Measurements from ENCODE around the gene DNAJB13.
A peak's percentile ranks its signal among the peaks of the same experiment; 100 is the strongest.

Gene DNAJB13

GRCh38 chr11:74008373-74009229 is 57.8 kb downstream of the DNAJB13 start, which contains the start of gene UCP3:
UCP3 (minus strand) TSS chr11:74009085; CDS start chr11:74007042, 2,043 bp downstream.
- Histone ChIP-seq H3K27ac (peak within 1 kb of the TSS in 2 of 21 experiments; percentile 44 to 58), H3K4me3 (no peak within 1 kb of the TSS)

- H3K4me3 ChIP-seq, result no peak overlapping the region
- H3K27ac ChIP-seq, result peak overlapping the region in 2 of 21 experiments; percentile 44 to 55
These were observed 58.4 kb downstream of the DNAJB13 start for GRCh38 chr11:74009230-74009547.

GRCh38 chr11:74009675-74010305 is 59.0 kb downstream of the DNAJB13 start:
- Histone ChIP-seq H3K27ac (peak overlapping the region in 1 of 21 experiments; percentile 58), H3K4me3 (no peak overlapping the region)

GRCh38 chr11:74010306-74011300 is 59.8 kb downstream of the DNAJB13 start:
- Histone ChIP-seq H3K27ac (peak overlapping the region in 4 of 21 experiments; percentile 55 to 76 (median 58)), H3K4me3 (no peak overlapping the region)

GRCh38 chr11:74011360-74012073 is 60.7 kb downstream of the DNAJB13 start:
- peak overlapping the region in 6 of 21 experiments; percentile 11 to 76 (median 56) for H3K27ac ChIP-seq
- no peak overlapping the region for H3K4me3 ChIP-seq

- Histone ChIP-seq H3K4me3 (no peak overlapping the region), H3K27ac (peak overlapping the region in 5 of 21 experiments; percentile 0 to 76 (median 58))
These were observed 61.4 kb downstream of the DNAJB13 start for GRCh38 chr11:74012074-74012809.

GRCh38 chr11:74013141-74013540 is 62.3 kb downstream of the DNAJB13 start:
- H3K27ac ChIP-seq, result peak overlapping the region in 2 of 21 experiments; percentile 6 to 58
- no peak overlapping the region for H3K4me3 ChIP-seq

GRCh38 chr11:74014880-74015279 is 64.1 kb downstream of the DNAJB13 start:
- no peak overlapping the region for H3K4me3 ChIP-seq
- peak overlapping the region in 4 of 21 experiments; percentile 9 to 47 (median 28) for H3K27ac ChIP-seq

- H3K4me3 ChIP-seq, result no peak overlapping the region
- H3K27ac ChIP-seq, result peak overlapping the region in 2 of 21 experiments; percentile 9 to 88
These were observed 65.3 kb downstream of the DNAJB13 start for GRCh38 chr11:74015919-74016684.

GRCh38 chr11:74017631-74018030 is 66.8 kb downstream of the DNAJB13 start:
- peak overlapping the region in 8 of 21 experiments; percentile 6 to 88 (median 73) for H3K27ac ChIP-seq
- no peak overlapping the region for H3K4me3 ChIP-seq

- Histone ChIP-seq H3K4me3 (no peak overlapping the region), H3K27ac (peak overlapping the region in 20 of 21 experiments; percentile 10 to 88 (median 61))
These were observed 67.6 kb downstream of the DNAJB13 start for GRCh38 chr11:74018331-74019005.

- Histone ChIP-seq H3K27ac (peak overlapping the region in 20 of 21 experiments; percentile 10 to 88 (median 61)), H3K4me3 (no peak overlapping the region)
These were observed 68.4 kb downstream of the DNAJB13 start for GRCh38 chr11:74019104-74019738.

- Histone ChIP-seq H3K27ac (peak overlapping the region in 20 of 21 experiments; percentile 10 to 88 (median 60)), H3K4me3 (no peak overlapping the region)
These were observed 69.0 kb downstream of the DNAJB13 start for GRCh38 chr11:74019860-74020259.

All from skin epidermis (tissue), 12 donors.